Astrocyte (in vitro differentiated cells and primary cell): ENCODE data around the gene AGBL4.

Source experiments
- EZH2 ChIP-seq: IDR thresholded peaks from 2 replicates; pipeline ENCODE4 v1.6.1; 2012; ENCODE audit warnings: mild to moderate bottlenecking, low read length, inconsistent platforms; ENCODE audit not compliant: insufficient read depth
- TF ChIP-seq, protein P1 (sequence below): IDR thresholded peaks from 2 replicates; pipeline ENCODE4 v1.5.1; 2011; ENCODE audit warnings: low read depth, mild to moderate bottlenecking, inconsistent platforms, low read length, moderate library complexity; ENCODE audit not compliant: insufficient read depth

DNA sequence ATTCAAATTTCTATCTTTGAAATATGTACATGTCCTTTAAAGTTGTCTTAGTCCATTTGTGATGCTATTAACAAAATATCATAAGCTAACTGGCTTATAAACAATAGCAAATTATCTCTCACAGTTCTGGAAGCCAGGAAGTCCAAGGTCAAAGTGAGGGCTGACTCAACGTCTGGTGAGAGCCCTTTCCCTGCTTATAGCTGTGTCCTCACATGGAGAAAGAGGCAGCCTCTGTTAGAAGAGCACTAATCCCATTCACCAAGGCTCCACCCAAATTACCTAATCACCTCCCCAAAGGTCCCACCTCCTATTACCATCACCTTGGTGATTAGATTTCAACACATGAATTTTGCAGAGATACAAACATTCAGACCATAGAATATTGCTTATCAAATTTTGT, 797.0 kb downstream of the AGBL4 start:
- TF ChIP-seq, protein P1, sequence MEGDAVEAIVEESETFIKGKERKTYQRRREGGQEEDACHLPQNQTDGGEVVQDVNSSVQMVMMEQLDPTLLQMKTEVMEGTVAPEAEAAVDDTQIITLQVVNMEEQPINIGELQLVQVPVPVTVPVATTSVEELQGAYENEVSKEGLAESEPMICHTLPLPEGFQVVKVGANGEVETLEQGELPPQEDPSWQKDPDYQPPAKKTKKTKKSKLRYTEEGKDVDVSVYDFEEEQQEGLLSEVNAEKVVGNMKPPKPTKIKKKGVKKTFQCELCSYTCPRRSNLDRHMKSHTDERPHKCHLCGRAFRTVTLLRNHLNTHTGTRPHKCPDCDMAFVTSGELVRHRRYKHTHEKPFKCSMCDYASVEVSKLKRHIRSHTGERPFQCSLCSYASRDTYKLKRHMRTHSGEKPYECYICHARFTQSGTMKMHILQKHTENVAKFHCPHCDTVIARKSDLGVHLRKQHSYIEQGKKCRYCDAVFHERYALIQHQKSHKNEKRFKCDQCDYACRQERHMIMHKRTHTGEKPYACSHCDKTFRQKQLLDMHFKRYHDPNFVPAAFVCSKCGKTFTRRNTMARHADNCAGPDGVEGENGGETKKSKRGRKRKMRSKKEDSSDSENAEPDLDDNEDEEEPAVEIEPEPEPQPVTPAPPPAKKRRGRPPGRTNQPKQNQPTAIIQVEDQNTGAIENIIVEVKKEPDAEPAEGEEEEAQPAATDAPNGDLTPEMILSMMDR, result no peak
- TF ChIP-seq EZH2, result no peak
